ENCODE measurements around the gene PRXL2B. TPM values are rescaled to one million over a fixed set of nuclear protein-coding genes. Genes with fewer than 3 reads are reported as not detected.

PRXL2B gene
- total and polyA plus RNA-seq, 12 donors: 3.7 to 12.0 (median 5.4) TPM

DNA sequence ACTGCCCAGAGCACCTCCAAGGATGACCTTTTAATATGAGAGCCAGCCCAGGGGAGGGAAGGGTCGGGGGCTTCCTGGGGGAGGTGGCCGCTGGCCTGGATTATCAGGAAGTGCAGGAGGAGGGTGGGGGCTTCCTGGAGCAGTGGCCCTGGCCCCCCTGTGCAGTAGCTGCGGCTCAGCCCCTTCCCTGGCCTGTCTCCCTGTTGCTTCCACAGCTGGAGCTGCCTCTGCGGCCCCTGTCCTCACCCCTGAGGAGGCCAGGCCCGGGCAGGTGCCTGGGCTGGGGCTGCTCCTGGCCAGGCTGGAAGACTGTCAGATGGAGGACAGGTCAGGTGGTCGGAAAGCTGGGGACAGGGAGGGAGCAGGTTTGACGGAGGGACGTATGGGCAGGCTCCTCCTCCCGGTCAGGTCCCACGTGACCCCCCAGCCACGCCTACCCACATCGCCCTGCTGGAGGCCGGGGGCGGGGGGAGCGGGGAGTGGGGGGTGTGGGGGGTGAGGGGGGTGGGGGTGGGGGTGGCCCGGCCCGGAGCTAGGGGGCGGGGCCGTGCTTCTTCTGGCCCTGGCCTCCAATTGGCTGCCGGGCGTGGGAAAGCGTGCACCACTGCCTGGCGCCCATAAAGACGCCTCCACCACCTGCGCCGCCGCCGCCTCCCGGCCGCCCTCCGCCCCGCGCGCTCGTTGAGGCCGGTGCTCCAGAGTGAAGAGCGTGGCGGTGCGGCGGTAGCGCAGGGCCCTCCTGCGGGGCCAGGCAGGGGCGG, 40.6 kb upstream of the PRXL2B start:
- no peaks in the 10 kb centered on the region for H3K36me3 ChIP-seq
- DNase-seq: peak; percentile 90 to 91
- peaks cover 43 to 81% (median 73%) of the 10 kb centered on the region in 9 donors for H3K4me1 ChIP-seq
- WGBS, 2 donors: 4 to 6% methylated on average over 26 to 42 of the region's 43 CpGs
- no peaks in the 10 kb centered on the region for H3K9me3 ChIP-seq
- peak overlapping the region; percentile 39 to 74 (median 59) for H3K4me3 ChIP-seq
- ATAC-seq: peak; percentile 46 to 60 (median 51)
- peaks cover 0 to 14% (median 2%) of the 10 kb centered on the region in 7 donors for H3K27me3 ChIP-seq
- intact Hi-C loops (cut with DNase I): loop anchor here in 6 of 10 donors (2.0 to 10.0 kb wide), 8 partner anchors 15 to 354 kb away; partner anchors contain the start of genes FAAP20 (in 4 of the 6) and HES5 (in 1 of the 6)
- H3K27ac ChIP-seq: peak overlapping the region; percentile 62 to 100 (median 98)
- TF ChIP-seq, protein P1, sequence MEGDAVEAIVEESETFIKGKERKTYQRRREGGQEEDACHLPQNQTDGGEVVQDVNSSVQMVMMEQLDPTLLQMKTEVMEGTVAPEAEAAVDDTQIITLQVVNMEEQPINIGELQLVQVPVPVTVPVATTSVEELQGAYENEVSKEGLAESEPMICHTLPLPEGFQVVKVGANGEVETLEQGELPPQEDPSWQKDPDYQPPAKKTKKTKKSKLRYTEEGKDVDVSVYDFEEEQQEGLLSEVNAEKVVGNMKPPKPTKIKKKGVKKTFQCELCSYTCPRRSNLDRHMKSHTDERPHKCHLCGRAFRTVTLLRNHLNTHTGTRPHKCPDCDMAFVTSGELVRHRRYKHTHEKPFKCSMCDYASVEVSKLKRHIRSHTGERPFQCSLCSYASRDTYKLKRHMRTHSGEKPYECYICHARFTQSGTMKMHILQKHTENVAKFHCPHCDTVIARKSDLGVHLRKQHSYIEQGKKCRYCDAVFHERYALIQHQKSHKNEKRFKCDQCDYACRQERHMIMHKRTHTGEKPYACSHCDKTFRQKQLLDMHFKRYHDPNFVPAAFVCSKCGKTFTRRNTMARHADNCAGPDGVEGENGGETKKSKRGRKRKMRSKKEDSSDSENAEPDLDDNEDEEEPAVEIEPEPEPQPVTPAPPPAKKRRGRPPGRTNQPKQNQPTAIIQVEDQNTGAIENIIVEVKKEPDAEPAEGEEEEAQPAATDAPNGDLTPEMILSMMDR (IDR thresholded peaks at IDR 0.05): no peak

DNA sequence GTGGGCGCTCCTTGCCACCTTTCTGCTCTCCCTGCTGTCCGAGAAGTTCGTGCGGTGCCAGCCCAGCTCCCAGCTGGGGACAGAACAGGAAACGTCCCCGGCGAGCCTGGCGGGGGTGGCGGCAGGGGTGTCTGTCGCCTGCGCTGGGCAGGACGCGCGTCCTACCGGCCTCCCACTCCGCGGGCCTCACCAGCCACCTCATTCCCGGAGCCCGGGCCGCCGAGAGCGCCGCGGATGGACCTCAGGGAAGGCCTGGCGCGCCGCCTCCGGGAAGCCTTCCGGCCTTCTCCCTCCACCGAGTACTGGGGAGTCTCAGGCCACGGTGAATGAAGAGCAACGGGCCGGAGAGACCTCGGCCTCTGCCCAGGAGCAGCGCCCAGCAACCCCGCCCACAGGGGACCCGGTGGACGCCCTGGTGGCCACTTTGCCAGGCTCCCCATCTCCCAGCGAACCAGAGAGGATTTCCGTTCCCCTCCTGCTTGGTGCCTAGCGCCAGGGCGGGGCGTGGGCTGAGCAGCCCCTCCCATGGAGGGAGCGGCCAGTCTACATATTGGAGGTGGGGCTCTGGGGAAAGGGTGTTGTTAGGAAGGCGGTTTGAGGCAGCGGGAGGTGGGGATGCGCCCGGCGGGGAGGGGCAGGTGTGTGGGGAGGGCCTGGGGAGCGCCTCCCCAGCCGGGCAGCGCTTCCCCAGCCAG, 39.9 kb upstream of the PRXL2B start:
- no peaks in the 10 kb centered on the region for H3K36me3 ChIP-seq
- peaks cover 43 to 74% (median 68%) of the 10 kb centered on the region in 9 donors for H3K4me1 ChIP-seq
- intact Hi-C loops (cut with DNase I): loop anchor here in 6 of 10 donors (2.0 to 10.0 kb wide), 7 partner anchors 18 to 354 kb away; partner anchors contain the start of gene FAAP20 (in 4 of the 6)
- WGBS, 2 donors: 2 to 3% methylated on average over 52 of the region's 52 CpGs
- DNase-seq (peak; percentile 86 to 88), ATAC-seq (peak; percentile 45 to 72 (median 59))
- H3K4me3 ChIP-seq: peak overlapping the region; percentile 39 to 74 (median 59)
- H3K27me3 ChIP-seq: peaks cover 0 to 9% (median 0%) of the 10 kb centered on the region in 7 donors
- H3K27ac ChIP-seq: peak overlapping the region; percentile 62 to 100 (median 98)
- TF ChIP-seq, protein P1 (IDR thresholded peaks at IDR 0.05): peak in 3 of 9 donors; percentile 9 to 31 (median 26)
- no peaks in the 10 kb centered on the region for H3K9me3 ChIP-seq

DNA sequence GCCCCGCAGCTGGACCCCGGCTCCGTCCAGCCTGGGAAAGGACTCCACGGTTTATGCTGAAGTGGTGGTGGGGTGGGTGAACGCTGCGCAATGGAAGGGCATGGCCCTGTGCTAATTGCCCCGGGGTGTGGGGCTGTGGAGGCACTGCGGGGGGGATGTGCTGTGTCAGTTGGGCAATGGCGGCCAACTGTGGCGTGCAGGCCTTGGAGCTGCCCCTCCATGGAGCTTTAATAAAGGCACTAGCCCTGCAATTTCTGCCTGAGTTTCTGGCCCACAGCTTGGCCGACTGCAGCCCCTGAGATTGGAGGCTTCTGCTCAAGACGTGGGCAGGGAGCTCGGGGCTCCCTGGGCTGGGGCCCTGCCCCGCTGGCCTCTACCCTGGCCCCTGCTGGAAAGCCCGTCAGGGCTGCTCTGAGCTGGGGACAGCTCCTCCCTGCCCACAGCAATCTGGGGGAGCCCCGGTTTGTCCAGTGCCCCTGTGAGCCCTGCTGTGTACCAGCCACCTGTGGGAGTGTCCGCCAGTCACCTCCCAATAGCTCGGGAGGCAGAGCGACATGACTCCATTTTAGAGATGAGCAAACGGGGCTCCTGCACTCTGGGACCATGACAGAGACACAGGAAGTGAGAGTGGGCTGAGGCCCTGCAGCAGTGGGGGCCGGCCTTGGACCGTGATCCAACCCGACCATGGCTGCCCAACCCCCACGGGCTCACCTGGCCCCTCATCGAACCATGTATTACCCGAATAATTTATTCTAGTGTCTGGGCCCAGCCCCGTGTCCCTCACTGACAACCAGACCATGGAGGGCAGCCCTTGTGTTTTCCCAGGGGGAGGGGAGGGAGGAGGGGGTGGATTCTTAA, 39.1 kb upstream of the PRXL2B start:
- 19% methylated on average over 27 of the region's 27 CpGs for WGBS, 2 donors
- peaks cover 43 to 71% (median 67%) of the 10 kb centered on the region in 9 donors for H3K4me1 ChIP-seq
- H3K27ac ChIP-seq: peak overlapping the region; percentile 93 to 100 (median 98)
- DNase-seq (peak in 1 of 2 donors; percentile 35), ATAC-seq (no peak)
- H3K4me3 ChIP-seq: peak overlapping the region in 9 of 10 donors; percentile 43 to 74 (median 59)
- TF ChIP-seq, protein P1 (IDR thresholded peaks at IDR 0.05): no peak
- no peaks in the 10 kb centered on the region for H3K9me3 ChIP-seq
- H3K27me3 ChIP-seq: peaks cover 0 to 4% (median 0%) of the 10 kb centered on the region in 7 donors
- no peaks in the 10 kb centered on the region for H3K36me3 ChIP-seq
- intact Hi-C loops (cut with DNase I): loop anchor here (1.0 to 10.0 kb wide), 8 partner anchors 19 to 355 kb away; partner anchors contain the start of gene FAAP20 (in 4 of the 10)

Data from heart right ventricle (tissue), 16 donors.